Endothelial cell of umbilical vein (primary cell): ENCODE data around the gene MYRIP. TPM values are rescaled to one million over a fixed set of nuclear protein-coding genes. Genes with fewer than 3 reads are reported as not detected.

Experiments used
- BruUV-seq: library from RNA; stranded (reverse); fragments of 400-500 nt; replicated peaks from 2 replicates; lab custom pipeline; 2021; lab: Mats Ljungman, UMichigan
- CTCF ChIA-PET: fragments of 300-600, 350-600 bp; sonication (Branson Sonifier 250); formaldehyde crosslinking; loops from one replicate; lab custom pipeline; 2021; ENCODE audit warnings: antibody characterized with exemption, inconsistent platforms; lab: Charles Lee
- POLR2A ChIA-PET: fragments of 300-600, 350-600 bp; sonication (Branson Sonifier 250); formaldehyde crosslinking; loops from one replicate; lab custom pipeline; 2021; ENCODE audit warnings: antibody characterized with exemption, inconsistent platforms; lab: Charles Lee
- DNase-seq: peaks from one replicate; pipeline ENCODE4 v3.0.0-alpha.2; 2011; ENCODE audit warnings: low read depth, low spot score
- FAIRE-seq: peaks from 2 replicates; lab custom pipeline; 2011; peaks lifted over from hg19 to GRCh38; lab: Jason Lieb, UNC
- H2AFZ ChIP-seq: 2 replicates; pipeline ENCODE4 v1.6.0; 2012; ENCODE audit warnings: low read depth, low read length, control low read depth, inconsistent platforms
- H3K27ac ChIP-seq: 2 replicates; pipeline ENCODE4 v1.5.1; 2011; ENCODE audit warnings: low read depth, mild to moderate bottlenecking, control low read depth, low read length, moderate library complexity; ENCODE audit not compliant: insufficient read depth
- H3K27me3 ChIP-seq, 2 experiments: 2 replicates each; pipeline versions ENCODE4 v1.6.0 to v1.6.1; 2011; ENCODE audit warnings: low read length in 2 of 2, mixed read lengths in 1 of 2; ENCODE audit not compliant: control insufficient read depth in 2 of 2, insufficient read depth in 2 of 2
- H3K36me3 ChIP-seq, 2 experiments: 2 replicates in 1 of 2; 3 replicates in 1 of 2; pipeline ENCODE4 v1.5.1; 2011; ENCODE audit warnings: low read length in 2 of 2, mild to moderate bottlenecking in 1 of 2, moderate library complexity in 1 of 2; ENCODE audit not compliant: control insufficient read depth in 2 of 2, insufficient read depth in 2 of 2; ENCODE audit errors: extremely low read depth in 1 of 2
- H3K4me1 ChIP-seq: 3 replicates; pipeline ENCODE4 v1.5.1; 2011; ENCODE audit warnings: mild to moderate bottlenecking, low read length; ENCODE audit not compliant: control insufficient read depth, insufficient read depth; ENCODE audit errors: extremely low read depth
- H3K4me2 ChIP-seq: 2 replicates; pipeline ENCODE4 v1.6.1; 2011; ENCODE audit warnings: low read length, control low read depth, mixed read lengths; ENCODE audit not compliant: insufficient read depth
- H3K4me3 ChIP-seq, 3 experiments: fragments of 200-600 bp in 1 of 3; sonication (generic), shearing (Covaris generic) in 1 of 3; replicated peaks in 1 of 3; 2 replicates each; pipeline ENCODE4 v1.5.1; 2011 to 2016; ENCODE audit warnings: control low read depth in 3 of 3, low read length in 3 of 3, mild to moderate bottlenecking in 2 of 3, inconsistent platforms in 1 of 3, low read depth in 1 of 3, moderate library complexity in 1 of 3; ENCODE audit not compliant: insufficient read depth in 1 of 3
- H3K79me2 ChIP-seq: 2 replicates; pipeline ENCODE4 v1.6.0; 2012; ENCODE audit warnings: low read length, inconsistent platforms; ENCODE audit not compliant: control insufficient read depth, insufficient read depth
- H3K9ac ChIP-seq: replicated peaks from 2 replicates; pipeline ENCODE3; 2011; ENCODE audit warnings: low read length, control low read depth; ENCODE audit not compliant: insufficient read depth; ENCODE audit errors: extremely low read depth
- H3K9me1 ChIP-seq: replicated peaks from 3 replicates; pipeline ENCODE4 v1.6.0; 2011; ENCODE audit warnings: mild to moderate bottlenecking, low read length; ENCODE audit not compliant: control insufficient read depth, insufficient read depth; ENCODE audit errors: extremely low read depth
- H3K9me3 ChIP-seq: replicated peaks from 2 replicates; pipeline ENCODE4 v1.5.1; 2012; ENCODE audit warnings: low read length, inconsistent platforms; ENCODE audit not compliant: control insufficient read depth, insufficient read depth
- H4K20me1 ChIP-seq: replicated peaks from 2 replicates; pipeline ENCODE3; 2011; ENCODE audit warnings: mild to moderate bottlenecking, low read length; ENCODE audit not compliant: control insufficient read depth, insufficient read depth; ENCODE audit errors: extremely low read depth
- CTCF ChIP-seq, 2 donors: IDR thresholded peaks; 1 replicate in 1 of 2; 2 replicates in 1 of 2; pipeline ENCODE4 v1.5.1; 2011; ENCODE audit warnings: low read length in 2 of 2, mild to moderate bottlenecking in 2 of 2, moderate library complexity in 2 of 2, control low read depth in 1 of 2, inconsistent platforms in 1 of 2, low read depth in 1 of 2; ENCODE audit not compliant: insufficient read depth in 1 of 2; ENCODE audit errors: extremely low read depth in 1 of 2
- EZH2 ChIP-seq: IDR thresholded peaks from 2 replicates; pipeline ENCODE4 v1.6.1; 2012; ENCODE audit warnings: borderline replicate concordance, low read depth, mild to moderate bottlenecking, moderate library complexity, low read length, inconsistent platforms; ENCODE audit not compliant: severe bottlenecking
- FOS ChIP-seq: IDR thresholded peaks from 2 replicates; pipeline ENCODE4 v1.6.1; 2011; ENCODE audit warnings: mild to moderate bottlenecking, low read length, moderate library complexity, borderline replicate concordance; ENCODE audit not compliant: insufficient read depth
- GATA2 ChIP-seq: IDR thresholded peaks from 2 replicates; pipeline ENCODE4 v1.7.0; 2011; ENCODE audit warnings: low read depth, mild to moderate bottlenecking, moderate library complexity, mixed read lengths, low read length; ENCODE audit not compliant: insufficient read length, insufficient read depth
- JUN ChIP-seq: IDR thresholded peaks from 2 replicates; pipeline ENCODE4 v1.6.1; 2011; ENCODE audit warnings: borderline replicate concordance, low read depth; ENCODE audit not compliant: insufficient read length, insufficient read depth
- MYC ChIP-seq: IDR thresholded peaks from one replicate; pipeline ENCODE4 v1.6.1; 2011; ENCODE audit warnings: mild to moderate bottlenecking, low read depth, low read length
- POLR2A ChIP-seq: IDR thresholded peaks from 2 replicates; pipeline ENCODE4 v1.6.1; 2012; ENCODE audit warnings: low read depth, mild to moderate bottlenecking, control low read depth, low read length
- POLR2AphosphoS5 ChIP-seq: IDR thresholded peaks from 2 replicates; pipeline ENCODE4 v1.6.1; 2012; ENCODE audit warnings: low read depth, mild to moderate bottlenecking, control low read depth, low read length, moderate library complexity; ENCODE audit not compliant: insufficient read depth
- dilution Hi-C: fragments of 300-500 bp; cut with MboI; formaldehyde crosslinking; loops from one replicate; pipeline ENCODE4 v1.15.0; 2019; ENCODE audit warnings: low sequenced_read_pairs; ENCODE audit not compliant: extremely low pct_ligation_motif_present
- intact Hi-C: fragments of 100-400 bp; cut with micrococcal nuclease; formaldehyde crosslinking; loops from one replicate; pipeline ENCODE4 v1.10.0; 2022
- polyA plus RNA-seq, 4 experiments: library from polyadenylated mRNA; depleted of rRNA in 3 of 4; stranded (reverse) in 3 of 4; unstranded in 1 of 4; fragments of >200 nt; gene quantifications; 2 replicates each; pipeline versions ENCODE4 v1.2.1 to v1.2.3, GENCODE V29; 2011 to 2012; ENCODE audit warnings: missing spikeins in 1 of 4
- total RNA-seq: library from RNA; stranded (reverse); gene quantifications from 2 replicates; pipeline ENCODE4 v1.2.3, GENCODE V29; 2021
- TF ChIP-seq, protein P1 (sequence below): IDR thresholded peaks from 2 replicates; pipeline ENCODE4 v1.6.1; 2011; ENCODE audit not compliant: insufficient read depth, insufficient read length

The MYRIP gene
- total and polyA plus RNA-seq, 2 donors (not counting 3 experiments of a cell fraction or from before 2014, with no cell fraction given), result 6.7 to 11.9 TPM

DNA sequence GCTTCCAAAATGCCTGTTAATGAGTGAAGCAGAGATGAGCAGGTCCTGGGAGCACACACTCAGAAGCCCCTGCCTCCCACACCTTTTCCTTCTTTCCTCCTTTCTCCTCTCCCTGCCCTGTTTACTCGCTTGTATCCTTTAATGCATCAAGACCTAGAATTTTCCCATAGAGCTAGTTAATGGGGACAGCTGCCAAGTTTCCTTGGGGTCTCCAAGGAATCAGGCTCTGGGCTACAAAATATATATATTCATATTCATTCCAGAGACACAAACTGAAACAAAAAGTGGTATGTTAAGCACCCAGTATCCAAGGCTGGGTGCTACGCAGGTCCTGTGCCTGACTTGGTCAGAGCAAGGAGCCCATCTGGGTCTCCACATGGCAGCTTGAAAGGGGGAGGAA is 235.6 kb downstream of the MYRIP start:
- Histone ChIP-seq H3K27me3 (no peaks in the 10 kb centered on the region), H3K9me1 (no peaks in the 10 kb centered on the region), H3K79me2 (no peaks in the 10 kb centered on the region), H2AFZ (no peak overlapping the region), H3K4me1 (peaks cover 6% of the 10 kb centered on the region), H3K27ac (no peak overlapping the region), H3K9ac (no peak overlapping the region), H3K4me2 (no peak overlapping the region), H3K36me3 (peaks cover 0 to 9% of the 10 kb centered on the region in 2 experiments), H3K4me3 (no peak overlapping the region), H3K9me3 (no peaks in the 10 kb centered on the region), H4K20me1 (no peaks in the 10 kb centered on the region)
- FAIRE-seq (no peak), DNase-seq (no peak)
- dilution Hi-C loops (no loop called here), intact Hi-C loops (no loop called here)
- no peak for TF ChIP-seq EZH2
- no peak for TF ChIP-seq MYC
- no peak for TF ChIP-seq POLR2AphosphoS5
- no peak for TF ChIP-seq CTCF (IDR thresholded peaks at IDR 0.05; ENCODE audit: extremely low read depth in 1 of 2, insufficient read depth in 1 of 2, low read depth in 1 of 2, low read length in 2 of 2)
- no peak for TF ChIP-seq GATA2
- TF ChIP-seq, protein P1, sequence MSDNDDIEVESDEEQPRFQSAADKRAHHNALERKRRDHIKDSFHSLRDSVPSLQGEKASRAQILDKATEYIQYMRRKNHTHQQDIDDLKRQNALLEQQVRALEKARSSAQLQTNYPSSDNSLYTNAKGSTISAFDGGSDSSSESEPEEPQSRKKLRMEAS, result no peak
- TF ChIP-seq JUN, result no peak
- no peak for TF ChIP-seq FOS
- no peak for TF ChIP-seq POLR2A
- ChIA-PET CTCF (interaction anchor here (3.2 kb wide), 1 partner anchor 233 kb away, joined by 14 read pairs; no protein-coding TSS in a partner anchor), POLR2A (no interaction called here)
- TSS peak; percentile 75 for BruUV-seq
